HG02970 (cell line): ENCODE results near the gene KIFAP3.
"Not testable (repeated sequence)": the region's sequence is repeated elsewhere in the genome, so short reads cannot be mapped to it uniquely, and the experiment has no call there.

Experiments used
- ATAC-seq: cut with Tn5 transposase; IDR thresholded peaks from one replicate; pipeline ENCODE4 v1.9.1; 2021; ENCODE audit warnings: mild to moderate bottlenecking, moderate library complexity, moderate number of reproducible peaks; ENCODE audit not compliant: unreplicated experiment, low FRiP score

The KIFAP3 gene

DNA sequence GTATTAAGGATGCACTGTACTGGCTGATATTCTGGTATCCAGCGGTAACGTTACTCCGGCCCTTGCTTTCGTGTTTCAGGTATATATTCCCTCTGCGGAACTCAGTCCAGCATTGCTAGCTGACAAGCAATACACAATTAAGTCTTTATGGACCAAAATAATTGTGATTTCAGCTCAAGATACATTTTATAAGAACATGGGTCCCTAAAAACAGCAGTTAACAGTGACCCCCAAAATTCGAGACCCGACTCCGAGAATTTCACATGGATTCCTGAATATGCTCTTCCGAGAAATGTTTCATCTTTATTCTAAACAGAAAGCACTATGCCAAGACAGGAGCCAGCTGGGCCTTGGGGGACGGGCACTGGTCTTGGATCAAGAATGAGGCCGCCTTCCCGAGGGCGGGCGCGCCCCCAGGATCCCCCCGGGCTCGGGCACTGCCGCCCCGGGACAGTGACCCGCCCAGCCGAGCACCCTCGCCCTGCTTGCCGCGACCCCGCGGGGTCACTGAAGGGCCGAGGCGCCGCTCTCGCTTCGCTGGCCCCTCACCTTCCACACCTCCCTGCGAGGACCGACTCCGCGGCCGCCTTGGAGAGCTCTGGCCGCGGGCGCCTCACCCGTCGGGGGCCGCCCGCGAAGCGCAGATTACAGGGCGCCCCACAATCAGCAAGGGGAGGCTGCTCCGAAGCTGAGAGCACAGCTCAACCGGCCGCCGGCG is 181.4 kb downstream of the KIFAP3 start:
- no peak for ATAC-seq

DNA sequence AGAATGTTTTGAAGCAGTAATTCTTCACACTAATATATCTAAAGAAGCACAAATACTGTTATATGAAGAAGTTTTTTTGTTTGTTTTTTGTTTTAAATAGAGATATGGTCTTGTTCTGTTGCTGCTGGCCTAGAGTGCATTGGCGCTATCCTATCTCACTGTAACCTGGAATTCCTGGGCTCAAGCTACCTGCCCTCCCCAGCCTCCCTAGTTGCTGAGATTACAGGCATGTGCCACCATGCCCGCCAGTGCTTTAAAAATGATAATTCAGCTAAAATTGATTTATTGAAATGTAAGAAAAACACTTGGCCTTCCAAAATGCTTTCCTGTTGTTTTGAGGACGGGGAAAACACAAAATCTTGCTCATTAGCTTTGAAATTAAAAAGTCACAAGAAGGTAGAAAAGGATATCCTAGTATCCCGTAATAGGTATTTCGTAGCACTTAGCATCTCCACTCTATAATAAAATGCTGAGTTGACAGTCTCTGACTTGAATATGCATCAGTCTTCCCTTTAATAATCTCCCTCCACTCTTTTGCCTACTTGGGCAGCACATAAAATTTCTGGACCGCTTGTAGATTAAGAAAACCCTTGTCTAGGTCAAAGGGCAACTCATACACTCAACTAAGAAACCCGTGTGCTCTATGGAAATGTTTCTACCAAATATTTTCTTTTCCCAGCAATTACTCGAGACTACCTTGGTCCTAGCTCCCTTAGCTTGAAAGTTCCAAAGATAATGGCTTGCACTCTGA is 182.1 kb downstream of the KIFAP3 start:
- no peak for ATAC-seq

DNA sequence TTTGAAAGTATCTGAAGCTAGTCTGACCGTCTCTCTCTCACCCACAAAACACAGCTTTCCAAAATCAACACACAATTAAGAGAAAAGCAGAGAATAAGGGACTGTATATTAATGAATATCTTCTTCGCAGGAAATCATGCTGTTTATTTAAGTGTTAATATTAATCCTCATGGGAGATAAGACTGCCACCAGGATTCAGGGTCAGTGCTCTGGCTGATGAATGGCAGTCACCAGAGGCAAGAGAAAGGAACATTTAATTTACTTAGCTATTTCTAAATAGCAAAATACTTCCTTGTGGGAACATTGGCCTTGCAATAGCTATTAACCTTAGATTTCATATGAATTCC is 183.0 kb downstream of the KIFAP3 start:
- ATAC-seq, result no peak

DNA sequence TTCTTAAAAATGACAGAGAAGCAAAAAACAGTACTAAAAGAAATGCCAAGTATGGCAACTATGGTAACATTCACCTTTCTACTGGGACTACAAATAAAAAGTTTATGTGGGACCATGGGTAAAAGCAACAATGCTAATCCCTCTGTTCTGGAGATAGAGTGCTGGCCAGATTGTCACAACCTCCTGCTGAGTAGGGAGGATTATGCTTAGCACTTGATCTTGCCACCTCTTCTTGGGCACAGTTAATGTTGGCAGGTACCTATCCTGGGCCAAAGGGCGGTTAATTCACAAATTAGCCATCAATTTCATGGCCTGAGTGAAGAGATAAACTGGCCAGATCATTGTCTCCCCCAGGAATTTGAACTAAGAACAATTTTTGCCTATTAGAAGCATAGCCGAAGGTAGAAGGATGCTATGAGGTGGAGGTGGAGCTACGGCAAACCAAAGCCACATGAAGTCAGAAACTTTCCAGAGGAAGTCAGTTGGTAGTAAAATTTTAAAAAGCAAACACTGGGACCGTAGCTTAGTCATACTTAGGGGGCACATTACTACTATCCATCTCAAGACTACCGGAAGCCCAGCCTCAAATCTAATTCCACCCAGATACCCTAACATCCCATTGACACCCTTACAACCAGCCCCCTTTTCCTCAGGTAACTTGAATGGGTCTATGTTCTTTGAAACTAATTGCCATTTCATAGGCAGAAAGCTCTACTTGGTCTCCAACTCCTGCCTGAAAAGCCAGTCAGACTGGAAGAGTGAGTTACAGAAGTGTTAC is 183.5 kb downstream of the KIFAP3 start:
- ATAC-seq, result no peak

DNA sequence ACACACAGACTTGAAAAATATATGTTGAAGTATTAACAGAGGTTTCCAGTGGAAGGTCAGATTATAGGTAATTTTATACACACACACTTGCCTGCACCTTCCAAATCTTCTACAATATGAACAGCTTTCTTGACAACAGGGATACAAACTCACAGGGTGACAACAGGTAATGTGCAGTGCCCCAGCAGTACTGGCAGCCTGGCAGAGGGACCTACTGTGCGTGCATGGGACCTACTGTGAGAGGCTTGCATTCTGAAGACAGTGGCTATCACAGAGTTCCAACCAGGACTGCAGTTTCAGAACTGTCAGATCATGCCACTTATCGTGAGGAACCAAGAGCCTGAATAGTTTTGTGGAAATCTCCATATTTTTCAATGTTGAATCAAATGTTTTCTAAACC is 184.6 kb downstream of the KIFAP3 start:
- ATAC-seq, result no peak

DNA sequence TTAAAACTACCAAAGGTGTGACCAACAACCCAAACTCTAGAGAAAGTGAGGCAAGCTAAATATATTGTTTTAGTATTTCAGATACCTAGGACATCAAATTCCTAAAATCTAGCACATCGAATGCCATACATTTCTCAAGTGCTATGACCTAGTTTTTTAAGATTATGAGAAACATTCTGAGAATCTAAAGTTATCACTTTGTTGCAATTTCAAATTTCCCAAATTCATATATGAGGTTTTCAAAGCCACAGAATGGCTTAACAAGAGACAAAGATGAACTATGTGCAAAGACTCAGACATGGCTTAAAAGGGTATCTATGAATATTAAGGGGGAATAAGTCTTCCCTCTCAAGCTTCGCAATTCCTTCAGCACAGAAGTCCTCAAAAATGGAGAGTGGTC is 187.6 kb downstream of the KIFAP3 start:
- no peak for ATAC-seq

DNA sequence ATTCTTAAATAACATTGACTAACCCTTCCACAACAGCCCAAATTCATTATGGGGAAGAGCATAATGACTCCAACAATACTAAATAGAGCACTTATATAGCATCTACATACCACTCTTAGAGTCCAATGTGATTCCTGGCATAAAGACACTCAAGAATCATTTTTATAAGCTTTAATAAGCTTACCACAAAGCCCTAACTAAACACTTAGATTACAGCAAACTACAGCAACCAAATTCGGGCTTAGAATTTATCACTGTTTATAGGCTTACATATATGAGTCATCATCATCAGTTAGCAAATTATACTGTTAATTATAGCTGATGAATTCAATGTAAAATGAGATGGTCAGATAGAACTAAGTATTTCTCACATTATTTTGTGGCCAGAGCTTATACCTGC is 188.1 kb downstream of the KIFAP3 start:
- ATAC-seq, result no peak

DNA sequence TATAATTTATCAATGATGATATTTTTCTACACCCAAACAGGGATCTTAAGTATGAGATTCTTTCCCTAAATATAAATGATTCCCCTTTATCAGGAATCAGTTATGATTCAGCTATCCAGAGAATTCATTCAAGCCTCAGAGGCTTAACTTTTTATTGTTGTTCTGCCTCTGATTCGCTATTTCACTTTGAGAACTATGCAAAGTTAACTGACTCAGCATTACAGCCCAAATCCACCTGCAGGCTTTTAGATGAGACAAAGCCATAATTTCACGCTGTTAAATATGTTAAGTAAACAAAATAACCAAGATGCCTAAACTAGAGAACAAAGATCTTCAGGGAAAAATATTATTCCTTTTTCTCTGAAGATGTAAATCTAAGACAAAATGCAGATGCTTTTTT is 189.3 kb downstream of the KIFAP3 start:
- no peak for ATAC-seq

DNA sequence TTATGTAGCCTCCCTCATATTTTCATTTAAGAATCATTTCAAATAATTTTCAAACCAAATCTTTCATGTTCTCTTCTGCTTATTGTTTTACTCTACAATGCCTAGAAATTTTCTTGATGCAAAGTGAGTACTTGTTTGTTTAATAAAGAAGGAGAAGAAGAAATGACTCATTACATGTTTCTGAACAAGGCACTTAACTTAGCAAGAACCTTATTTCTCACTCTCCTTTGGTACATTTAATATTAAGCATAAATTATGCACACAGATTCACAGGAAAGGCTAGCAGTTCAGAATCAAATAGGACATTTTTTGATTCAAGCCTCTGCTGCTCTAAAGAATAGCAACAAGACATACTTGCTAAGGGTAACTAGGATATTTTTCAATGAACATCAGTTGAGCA is 189.9 kb downstream of the KIFAP3 start:
- ATAC-seq, result no peak

DNA sequence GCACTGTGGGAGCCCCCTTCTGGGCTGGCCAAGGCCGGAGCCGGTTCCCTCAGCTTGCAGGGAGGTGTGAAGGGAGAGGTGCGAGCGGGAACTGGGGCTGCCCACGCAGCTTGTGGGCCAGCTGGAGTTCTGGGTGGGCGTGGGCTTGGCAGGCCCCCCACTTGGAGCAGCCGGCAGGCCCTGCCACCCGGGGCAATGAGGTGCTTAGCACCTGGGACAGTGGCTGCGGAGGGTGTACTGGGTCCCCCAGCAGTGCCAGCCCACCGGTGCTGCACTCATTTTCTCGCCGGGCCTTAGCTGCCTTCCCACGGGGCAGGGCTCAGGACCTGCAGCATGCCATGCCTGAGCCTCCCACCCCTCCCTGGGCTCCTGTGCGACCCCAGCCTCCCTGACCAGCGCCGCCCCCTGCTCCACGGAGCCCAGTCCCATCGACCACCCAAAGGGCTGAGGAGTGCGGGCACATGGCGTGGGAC is 192.4 kb downstream of the KIFAP3 start:
- no peak for ATAC-seq

DNA sequence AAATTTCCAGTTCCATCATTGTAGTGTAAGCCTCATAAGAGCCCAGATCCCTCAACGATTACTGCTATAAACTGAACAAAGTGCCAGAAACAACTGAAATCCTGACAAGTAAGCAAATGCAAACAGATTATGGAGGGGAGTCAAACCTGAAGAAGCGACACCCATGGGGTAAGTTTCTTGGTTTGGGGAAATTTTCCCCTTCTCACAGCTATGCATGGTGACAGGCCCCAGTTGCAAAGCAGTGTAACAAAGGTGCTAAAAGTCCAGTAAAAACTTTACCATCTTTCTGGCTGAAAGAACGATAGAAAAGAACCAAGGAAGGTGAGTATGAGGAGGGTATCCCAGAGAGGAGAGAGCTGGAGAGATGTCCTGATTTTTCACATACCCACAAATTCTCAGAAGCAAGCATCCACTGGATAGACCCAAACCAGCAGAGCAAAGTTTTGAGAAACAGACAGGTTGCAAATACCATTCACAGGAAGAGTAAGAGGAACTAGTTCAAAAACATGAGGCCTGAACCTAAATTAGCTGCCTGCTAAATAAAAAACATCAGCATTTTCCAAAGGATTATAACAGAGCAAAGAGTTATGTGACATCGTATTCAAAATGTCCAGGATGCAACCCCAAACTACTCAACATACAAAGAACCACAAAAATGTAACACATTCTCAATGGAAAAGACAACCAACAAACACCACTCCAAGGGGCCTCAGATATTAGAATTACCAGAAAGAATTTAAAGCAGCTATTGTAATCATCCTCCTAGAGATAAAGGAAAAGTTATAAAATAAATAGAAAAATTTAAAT is 195.3 kb downstream of the KIFAP3 start:
- no peak for ATAC-seq

DNA sequence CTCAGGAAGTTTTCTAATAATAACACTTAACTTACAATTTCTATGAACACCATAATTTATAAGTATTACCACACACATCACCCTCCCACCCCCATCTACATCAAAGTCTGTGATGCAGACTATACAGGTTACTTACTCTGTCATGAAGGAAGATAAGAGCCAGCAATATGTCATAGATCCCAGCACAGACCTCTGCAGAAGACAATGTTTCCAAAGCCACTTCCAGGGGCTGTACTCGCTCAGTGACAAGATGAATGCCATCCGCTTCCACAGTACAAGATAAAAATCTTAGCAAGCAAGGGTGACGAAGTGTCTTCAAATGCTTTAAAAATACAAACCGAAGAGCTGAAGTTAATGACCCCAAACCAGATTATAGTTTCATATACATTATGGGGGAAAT is 196.0 kb downstream of the KIFAP3 start:
- no peak for ATAC-seq

DNA sequence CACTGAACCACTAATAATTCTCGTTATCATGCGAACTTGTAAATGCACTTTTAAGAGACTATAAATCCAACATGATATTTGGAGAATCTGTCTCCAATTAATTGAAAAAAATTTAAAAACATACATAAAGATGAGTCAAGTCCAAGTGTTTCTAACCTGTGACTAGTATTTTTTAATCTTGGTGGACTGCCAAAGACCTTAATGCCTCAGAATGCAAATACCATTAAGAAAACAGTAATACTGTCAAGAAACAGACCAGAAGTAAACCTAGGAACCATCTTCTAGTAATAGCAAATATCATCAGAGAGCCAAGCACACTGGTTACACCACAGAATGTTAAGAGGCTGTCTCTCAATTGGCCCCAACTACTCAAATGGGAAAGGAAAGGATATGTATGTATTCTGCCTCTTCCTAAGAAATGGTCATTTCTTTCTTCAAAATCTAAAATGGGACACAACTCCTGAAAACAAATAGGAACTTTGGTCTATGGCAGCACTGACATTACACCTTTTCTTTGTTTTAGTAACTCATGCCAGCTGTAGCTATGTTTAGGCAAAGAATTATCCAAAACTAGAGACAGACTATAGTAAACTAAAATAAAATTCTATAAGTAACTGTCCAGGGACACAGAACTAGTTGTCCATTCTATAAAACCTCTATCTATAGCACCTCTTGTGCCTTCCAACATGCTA is 196.5 kb downstream of the KIFAP3 start:
- no peak for ATAC-seq

DNA sequence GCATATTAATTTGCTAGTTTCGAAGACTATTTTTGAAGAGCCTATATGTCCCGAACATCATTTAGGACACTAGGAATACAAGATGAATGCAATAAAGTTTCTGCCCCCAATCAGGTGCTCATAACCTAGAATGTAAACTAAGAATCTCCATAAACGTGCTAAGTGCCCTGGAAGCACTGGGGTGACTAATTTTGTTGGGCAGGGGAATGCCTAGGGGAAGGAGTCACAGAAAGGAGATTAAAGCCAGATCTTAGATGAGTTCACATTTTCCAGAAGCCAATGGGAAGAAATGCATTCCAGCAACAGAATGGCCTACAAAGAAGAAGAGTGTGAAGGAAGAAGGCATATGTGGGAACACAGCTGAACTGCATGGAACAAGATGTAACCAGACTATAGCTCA is 200.3 kb downstream of the KIFAP3 start:
- ATAC-seq, result no peak

DNA sequence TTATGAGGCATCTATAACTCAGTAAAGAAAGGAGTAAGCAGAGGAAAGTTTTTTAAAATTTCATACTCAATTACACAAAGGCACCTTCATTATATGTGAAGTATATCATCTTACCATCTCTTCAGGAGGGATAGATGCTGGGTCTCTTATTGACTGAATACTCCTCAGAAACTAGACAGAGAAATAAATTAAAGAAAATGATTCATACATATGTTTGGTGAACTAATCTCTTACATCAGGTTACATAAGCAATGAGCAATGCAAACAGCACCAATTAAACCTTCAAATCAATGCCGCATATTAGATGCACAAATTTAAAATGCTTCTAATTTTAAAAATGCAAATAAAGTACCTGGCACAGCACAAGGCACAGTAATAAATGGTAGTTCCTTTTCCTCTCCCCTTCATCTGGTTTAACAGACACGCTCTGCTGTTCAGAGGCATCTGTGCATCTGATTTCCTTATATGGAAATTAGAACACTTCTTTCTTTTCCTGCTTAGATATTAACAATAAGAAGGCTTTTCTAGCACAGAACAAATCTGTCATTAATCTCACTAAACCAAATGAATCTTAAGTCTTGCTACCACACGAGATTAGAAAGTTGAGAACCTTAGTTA is 200.8 kb downstream of the KIFAP3 start:
- no peak for ATAC-seq

DNA sequence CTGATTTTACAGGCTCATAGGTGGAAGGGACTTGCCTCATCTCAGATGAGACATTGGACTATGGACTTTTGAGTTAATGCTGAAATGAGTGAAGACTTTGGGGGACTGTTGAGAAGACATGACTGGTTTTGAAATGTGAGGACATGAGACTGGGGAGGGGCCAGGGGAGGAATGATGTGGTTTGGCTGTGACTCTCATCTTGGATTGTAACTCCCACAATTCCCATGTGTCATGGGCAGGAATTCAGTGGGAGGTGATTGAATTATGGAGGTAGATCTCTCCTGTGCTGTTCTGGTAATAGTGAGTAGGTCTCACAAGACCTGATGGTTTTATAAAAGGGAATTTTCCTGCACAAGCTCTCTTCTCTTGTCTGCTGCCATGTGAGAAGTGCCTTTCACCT is 201.6 kb downstream of the KIFAP3 start:
- ATAC-seq, result no peak

DNA sequence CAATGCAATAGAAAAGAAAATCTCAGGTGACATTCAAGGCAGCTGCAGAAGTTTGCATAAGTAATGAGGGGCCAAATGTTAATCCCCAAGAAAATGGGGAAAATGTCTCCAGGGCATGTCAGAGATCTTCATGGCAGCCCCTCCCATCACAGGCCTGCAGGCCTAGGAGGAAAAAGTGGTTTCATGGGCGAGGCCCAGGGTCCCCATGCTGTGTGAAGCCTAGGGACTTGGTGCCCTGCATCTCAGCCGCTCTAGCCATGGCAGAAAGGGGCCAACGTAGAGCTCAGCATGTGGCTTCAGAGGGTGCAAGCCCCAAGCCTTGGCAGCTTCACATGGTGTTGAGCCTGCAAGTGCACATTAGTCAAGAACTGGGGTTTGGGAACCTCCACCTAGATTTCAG is 202.5 kb downstream of the KIFAP3 start:
- ATAC-seq, result not testable (repeated sequence)
